Measurements from ENCODE around the gene FUNDC2.
"Not testable (repeated sequence)": the region's sequence is repeated elsewhere in the genome, so short reads cannot be mapped to it uniquely, and the experiment has no call there.

FUNDC2 gene, protein sequence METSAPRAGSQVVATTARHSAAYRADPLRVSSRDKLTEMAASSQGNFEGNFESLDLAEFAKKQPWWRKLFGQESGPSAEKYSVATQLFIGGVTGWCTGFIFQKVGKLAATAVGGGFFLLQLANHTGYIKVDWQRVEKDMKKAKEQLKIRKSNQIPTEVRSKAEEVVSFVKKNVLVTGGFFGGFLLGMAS

DNA sequence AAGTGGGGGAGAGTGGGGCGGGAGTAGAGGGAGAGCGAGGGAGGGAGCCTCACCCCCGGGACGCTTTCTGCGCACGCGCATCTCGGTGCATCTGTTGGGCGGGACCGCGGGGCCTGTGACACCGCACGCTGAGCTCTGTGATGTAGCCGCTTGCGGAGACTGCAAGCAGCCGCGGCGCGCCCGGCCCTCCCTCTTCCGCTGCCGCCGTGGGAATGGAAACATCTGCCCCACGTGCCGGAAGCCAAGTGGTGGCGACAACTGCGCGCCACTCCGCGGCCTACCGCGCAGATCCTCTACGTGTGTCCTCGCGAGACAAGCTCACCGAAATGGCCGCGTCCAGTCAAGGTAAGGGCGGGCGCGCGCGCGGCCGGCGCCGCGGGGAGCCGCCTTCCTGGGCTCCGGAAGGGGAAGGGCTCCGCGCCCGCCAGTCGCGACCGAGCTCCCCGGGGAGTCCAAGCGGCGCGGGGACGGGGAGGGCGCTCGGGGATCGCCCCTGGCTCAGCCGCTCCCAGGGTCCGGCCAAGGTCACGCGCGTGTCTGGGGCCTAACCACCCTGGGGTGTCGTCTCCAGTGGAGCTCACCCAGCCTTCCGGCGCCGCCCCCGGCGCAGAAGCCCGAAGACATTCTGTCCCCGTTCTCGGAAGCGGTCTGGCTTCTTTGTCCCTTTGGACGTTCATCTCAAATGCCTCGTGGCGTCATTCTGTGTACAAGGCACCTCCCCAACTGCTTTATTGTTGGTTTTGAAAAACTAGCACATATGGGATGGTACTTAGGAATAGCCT, at the start of gene FUNDC2:
FUNDC2 (plus strand) TSS at position 118 of the 782 bp plus-strand sequence; CDS start at position 213, 95 bp downstream.
- peak; percentile 92 for DNase-seq

DNA sequence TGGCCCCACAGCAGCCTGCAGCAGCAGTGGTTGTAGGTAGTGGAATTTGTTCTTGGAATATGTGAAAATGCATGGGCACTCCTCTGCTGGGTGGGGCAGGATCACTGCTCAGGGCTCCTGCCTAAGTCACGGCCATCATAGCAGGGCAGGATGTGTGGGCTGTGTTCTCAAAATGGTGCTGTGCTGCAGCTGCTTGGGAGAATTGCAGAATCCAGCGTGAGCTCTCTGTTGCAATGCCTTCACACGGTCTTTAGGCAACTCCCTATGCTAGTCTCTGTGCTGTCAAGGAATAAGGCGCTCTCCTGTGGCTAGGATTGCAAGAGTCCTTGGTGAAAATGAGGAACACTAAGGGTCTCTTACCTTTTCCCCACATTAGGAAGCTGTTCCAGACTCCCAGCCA, 47.0 kb upstream of the FUNDC2 start:
- DNase-seq, result no peak

DNA sequence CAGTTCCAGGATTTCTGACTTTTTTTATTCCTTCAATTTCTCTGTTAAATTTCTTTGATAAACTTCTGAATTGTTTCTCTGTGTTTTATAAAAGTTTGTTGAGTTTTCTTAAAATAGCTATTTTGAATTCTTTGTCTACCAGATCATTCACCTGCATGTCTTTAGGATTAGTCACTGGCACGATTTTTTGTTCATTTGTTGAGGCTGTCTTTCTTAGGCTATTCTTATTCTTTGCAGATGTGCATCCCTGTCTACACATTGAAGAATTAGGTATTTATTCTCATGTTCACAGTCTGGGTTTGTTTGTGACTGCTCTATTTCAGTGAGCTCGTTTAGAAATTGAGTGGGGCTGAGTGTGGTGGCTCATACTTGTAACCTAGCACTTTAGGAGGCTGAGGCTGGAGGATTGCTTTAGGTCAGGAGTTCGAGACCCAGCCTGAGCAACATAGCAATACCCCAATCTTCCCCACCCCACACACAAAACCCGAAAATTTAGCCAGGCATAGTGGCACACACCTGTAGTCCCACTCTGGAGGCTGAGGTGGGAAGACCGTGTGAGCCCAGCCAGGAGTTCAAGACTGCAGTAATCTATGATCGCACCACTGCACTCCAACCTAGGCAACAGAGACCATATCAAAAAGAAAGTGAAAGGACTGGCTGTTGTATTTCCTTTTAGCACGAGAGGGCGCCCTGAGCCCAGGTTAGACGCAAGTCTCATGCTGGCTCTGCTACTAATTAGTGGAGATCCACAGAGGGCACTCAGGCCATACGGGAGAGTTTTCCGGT, 46.1 kb upstream of the FUNDC2 start:
- peak; percentile 58 for DNase-seq

DNA sequence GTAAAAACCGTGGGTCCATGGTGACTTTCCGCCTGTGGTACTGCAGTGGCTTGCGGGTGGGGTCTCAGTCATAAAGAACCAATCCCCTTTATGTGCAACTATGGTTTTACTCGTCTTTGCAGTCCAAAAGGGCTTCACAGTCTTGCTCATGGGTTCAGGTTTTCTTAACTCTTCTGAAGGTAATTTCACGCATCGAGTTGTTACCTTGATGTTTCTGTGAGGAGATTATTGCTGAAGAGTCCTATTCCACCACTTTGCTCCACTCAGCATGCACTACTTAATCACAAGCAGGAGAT, 45.6 kb upstream of the FUNDC2 start:
- DNase-seq, result no peak

DNA sequence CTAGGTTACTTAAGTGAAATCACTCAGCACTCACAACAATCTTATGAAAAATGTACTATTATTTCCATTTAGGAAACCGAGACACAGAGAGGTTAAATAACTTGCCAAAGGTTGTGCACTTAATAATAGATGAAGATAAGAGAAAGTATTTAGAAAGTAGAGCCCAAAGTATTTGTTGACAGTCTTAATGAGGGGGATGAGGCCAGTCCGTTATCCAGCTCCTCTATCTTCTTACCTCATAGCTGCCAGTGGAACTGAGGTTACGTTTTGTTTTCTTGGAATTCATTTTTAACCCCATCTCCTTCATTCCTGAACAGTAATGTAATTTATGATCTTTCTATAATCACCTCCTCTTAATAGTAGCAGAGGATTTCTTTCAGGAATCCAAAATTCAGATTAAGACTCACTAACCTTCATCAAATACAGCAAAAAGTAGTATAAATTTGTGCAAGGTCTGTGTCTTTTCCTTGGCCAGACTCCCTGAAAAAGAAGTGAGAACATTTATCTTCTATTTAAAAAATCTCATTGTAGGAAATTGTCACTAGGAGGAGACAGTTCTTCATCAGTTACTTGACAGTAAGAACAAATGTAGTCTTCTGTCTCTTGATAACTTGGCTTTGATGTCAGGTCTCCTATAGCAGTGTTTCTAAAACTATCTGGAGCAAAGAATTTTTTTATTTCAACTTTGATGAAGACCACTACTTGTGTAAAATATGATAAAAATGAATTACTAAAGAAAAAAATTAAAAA, 39.6 kb upstream of the FUNDC2 start:
- no peak for DNase-seq

DNA sequence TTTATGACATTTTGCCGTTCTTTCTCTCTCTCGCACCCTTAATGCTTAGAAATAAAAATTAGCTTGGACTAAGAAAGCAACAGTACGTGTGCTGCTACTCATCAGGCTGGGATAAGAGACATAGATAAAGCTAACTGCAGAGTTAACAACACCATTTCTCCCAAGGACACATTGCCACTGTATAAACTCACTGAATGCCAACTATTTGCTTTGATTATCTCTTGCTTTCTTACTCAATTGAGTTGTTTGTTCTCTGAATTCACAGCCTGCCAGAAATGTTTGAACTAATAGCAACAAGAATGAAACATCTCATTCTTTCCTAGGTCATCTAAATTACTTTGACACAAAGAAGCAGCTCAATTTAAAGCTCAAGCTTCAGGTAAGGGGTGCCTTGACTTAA, 38.7 kb upstream of the FUNDC2 start:
- no peak for DNase-seq

DNA sequence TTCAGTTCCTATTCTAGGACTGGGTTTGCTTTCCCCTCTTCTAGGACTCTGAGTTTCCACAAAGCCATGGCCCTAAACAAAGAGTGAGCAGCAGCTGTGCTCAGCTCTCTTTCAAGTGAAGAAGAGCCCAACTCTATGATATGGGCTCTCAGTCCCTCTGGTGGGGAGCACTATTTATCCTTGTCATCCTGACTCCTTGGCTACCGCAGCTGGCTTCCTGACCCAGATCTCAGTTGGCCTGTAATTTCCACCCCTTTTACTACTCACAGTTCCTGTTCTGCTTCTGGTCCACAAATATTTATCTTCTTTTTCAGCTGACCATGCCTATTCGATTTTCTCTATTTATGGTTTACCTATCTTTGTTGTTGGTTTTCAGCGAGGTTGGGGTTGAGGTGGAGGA, 37.9 kb upstream of the FUNDC2 start:
- DNase-seq, result no peak

DNA sequence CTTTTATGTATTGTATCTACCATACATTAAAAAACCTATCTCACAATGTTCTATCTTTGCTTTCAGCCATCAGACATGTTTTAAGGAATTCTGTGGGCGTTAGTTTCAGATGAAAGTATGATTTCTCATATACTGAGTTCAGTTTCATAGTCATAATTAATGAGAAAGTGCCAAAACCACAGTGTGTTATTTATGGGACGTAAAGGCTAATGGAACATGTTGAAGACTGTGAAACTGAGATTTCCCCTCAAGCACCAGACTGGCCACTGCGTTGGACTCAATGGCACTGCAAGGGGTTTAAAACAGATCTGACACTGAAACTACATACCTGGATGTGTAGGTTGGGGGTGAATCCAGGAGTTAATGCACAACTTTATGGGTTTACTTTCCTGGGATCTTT, 36.1 kb upstream of the FUNDC2 start:
- no peak for DNase-seq

DNA sequence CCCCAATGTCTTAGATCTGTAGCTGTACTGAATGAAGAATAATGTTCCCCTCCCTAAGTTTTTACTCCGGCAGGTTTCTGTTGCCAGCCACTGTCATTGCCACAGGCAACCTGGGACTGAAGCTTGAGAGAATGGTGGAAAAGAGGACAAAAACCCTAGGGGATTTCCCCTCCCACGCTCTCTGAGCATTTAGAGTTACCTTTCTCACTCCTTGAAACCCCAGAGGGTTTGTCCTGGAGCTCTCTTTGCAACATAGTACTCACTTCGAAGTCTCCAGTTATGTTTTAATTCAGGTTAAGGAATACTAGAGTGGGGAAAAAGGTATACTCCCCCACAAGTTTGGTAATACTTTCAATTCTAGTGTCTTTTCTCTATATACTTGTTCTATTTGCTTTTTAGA, 35.6 kb upstream of the FUNDC2 start:
- no peak for DNase-seq

DNA sequence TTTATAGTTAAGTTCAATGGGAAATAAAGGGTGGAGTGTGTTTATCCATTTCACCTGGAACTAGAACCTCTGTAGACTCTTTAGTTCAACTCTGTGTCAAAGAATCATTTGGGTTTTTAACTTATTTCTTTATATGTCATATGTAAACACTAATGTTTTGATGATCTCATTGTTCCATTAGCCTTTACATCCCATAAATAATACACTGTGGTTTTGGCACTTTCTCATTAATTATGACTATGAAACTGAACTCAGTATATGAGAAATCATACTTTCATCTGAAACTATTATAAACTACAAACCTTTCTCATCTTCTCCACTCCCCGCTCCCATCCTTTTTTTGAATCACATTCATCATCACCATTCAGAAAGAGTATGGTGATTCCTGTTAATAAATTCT, 35.2 kb upstream of the FUNDC2 start:
- DNase-seq, result no peak

DNA sequence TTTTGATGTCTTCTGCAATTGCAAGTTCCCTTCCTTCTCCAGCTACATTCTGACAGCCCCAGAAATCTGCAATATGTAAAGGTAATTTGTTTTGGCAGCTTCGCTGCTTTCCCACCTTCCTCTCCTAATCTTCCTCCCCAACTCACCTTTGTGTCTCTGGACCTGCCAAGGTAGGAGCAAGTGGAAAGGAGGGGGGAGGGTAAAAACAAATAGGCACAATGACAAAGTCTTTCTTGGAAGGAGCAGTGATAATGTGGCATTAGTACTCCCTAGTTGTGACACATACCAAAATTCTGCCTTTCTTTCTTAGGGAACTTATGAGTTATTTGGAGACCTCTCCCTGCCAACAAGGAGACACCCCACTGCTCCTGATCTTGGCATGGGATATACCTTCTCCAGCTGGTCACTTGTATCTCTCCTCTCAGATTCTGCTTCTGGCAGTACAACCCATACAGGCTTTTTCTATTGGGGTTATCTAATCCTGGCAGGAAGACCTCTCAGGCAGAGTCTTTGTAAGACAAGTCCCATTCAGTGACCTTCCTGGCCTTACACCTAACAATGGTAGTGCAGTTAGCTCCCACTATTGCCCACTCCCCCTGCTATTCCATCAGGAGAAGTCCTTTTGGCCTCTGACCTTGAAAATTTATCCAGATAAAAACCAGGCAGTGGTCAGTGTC, 28.3 kb upstream of the FUNDC2 start:
- DNase-seq, result no peak

DNA sequence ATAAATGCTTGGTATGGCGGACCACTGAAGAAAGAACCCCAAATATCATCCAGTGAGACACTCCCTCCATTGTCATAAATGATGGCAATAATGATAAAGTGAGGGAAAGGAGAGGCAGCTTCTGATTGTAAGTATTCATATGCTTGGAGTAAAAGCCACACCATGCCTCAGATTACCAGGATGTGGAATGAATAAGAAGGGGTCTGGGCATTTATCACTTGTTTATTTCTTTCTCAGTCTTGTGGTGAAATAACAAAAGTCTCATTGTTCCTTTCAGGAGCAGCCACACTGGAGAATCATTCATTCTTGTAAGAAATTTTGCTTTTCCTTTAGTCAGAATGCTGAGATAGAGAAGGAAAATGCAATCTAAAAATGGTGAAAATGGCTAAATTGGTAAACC, 25.8 kb upstream of the FUNDC2 start:
- DNase-seq, result no peak

DNA sequence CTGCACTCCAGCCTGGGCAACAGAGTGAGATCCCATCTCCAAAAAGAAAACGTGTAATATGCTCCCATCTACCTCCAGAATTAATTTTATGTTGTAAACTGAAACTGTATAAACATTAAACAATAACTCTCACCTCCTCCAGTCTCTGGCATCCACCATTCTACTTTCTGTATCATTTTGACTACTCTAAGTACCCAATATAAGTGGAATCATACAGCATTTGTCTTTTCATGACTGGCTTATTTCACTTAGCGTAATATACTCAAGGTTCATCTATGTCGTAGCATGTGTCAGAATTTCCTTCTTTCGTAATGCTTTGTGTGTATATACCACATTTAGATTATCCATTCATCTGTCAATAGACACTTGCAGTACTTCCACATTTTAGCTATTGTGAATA, 24.8 kb upstream of the FUNDC2 start:
- DNase-seq, result no peak

DNA sequence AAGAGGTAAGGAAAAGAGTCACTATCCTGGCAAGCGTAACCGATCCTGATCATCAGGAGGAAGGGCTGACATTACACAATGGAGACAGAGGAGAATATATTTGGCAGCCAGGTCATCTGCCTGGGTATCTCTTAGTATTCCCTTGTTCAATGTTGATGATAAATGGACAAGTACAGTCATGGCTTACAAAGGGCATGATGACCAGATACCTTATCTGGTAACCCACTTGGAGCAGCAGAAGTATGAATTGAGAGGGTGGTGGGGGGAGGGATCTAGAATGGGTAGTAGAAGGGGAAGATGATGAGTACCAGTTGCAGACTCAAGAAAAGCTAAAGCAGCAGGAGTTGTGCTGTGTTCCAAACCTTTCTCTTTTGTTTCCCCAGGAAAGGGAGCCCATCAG, 21.5 kb upstream of the FUNDC2 start:
- DNase-seq, result no peak

DNA sequence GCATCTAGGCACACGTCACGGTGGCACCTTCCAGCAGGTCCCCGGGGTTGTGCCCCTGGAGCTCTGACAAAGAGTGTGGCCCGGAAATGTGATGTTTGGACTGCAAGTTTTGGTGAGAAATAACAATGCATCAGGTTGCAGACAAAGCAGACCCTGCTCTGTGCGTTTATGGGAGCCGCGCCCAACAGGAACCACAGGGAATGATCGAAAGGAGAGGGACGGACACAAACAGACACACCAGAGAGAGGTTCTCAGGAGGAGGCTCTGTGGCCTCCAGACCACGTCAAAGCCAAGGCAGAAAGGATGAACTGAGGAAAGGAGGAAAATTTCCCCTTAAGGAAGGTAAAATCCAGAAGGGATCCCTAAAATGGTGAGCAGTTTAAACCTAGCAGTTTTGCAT, 20.3 kb upstream of the FUNDC2 start:
- not testable (repeated sequence) for DNase-seq

DNA sequence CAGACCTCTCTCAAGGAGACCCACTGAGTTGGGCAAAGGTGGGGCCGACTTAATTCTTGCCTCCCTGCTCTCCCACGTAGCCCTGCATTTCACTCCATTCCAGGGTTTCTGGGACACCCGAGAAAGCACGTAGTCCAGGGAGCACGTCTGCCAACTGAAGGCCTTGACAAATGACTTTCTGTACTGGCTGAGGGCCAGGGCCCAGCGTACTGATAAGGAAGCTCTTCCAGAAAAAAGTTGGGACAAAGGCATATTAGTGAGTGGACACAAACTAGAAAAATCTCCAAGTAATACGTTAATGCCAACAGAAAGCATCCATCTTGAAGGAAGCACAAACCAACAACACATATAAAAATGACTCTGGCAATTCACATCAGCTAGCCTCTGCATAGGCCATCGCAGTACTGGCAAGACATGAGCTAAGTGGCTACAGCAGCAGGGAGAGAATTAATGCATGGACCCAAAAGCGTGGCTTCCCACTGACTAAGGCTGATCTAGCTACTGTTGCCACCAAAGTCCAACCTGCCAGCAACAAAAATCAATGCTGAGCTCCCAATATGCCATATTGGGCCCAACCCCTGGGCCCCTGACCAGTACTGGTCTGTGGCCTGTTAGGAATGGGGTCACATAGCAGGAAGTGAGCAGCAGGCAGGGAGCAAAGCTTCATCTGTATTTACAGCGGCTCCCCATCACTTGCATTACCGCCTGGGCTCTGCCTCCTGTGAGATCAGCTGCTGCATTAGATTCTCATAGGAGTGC, 19.6 kb upstream of the FUNDC2 start:
- not testable (repeated sequence) for DNase-seq

DNA sequence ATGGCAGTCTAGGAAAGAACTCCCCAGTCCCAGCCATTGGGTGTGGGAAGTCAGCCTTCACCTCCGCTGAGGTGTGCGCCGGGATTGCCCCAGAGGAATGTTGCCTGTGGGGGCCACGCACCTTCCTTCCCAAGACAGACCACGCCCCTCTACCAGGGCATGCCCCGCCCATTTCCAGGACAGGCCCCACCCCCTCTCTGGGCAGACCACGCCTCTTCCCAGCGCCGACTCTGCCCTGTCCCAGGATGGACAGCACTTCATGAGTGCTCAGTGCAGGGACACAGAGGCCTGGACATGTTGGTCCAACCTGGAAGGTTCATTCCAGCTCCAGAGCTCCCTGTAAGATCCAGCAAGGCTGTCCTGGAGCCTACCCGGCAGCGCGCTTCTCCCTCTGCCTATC, 18.1 kb upstream of the FUNDC2 start:
- not testable (repeated sequence) for DNase-seq

DNA sequence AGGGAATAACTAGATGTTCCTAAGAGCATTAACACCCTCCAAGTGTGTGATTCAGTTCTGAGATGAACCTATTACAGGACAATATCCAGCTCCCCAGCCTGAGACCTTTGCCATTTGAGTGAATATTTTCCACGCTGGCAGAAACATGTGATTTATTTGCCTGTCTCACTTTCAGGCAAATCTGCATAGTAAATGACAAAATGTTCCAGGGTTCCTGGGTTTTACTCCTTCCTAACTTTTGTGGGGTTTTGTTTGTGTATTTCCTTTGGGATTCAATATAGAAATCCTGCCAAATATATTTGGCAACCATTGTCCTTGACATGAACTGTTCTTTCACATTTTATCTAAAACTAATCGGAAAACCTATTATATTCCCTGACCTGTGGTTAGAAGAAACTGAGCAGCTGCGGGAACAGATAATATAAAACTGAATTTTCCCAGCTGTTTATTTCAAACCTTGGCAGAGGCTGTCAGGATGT, 16.6 kb upstream of the FUNDC2 start:
- DNase-seq, result no peak

DNA sequence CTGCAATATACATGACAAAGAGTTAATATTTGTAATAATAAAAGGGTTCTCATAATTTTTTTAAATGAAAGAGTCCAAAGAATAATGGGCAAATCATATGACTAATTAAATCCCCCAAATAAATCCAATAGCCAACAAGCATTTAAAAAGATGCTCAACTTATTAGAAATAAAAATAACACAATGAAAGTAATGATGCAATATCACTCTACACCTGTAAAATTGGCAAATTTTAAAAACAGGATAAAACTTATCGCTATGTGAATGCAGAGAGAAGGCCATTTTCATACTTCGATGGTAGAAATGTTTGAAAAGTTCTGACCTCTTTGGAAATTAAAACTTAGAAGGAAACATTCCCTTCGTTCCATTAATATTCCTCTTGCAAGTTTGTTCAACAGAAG, 6.1 kb upstream of the FUNDC2 start:
- DNase-seq, result no peak

DNA sequence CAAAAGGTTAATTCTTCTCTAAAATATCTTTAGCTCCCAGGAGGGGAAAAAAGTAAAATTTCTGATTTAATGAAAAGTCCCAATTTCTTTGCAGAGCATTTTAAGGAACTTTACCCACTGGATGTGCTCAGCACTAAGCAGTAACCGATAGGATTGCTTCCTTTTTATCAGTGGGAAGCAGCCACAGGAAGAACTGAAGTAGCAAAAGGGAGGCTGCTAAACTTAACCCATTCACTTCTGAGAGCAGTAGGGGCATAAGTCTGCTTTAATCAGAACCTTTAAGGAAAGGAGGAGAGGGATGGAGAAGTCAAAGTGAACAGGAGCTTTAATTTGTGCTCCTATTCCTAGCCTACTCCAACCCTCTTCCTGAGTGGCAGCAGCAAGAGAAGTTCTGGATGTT, 4.1 kb upstream of the FUNDC2 start, which contains the start of gene F8:
F8 (minus strand) TSS at position 139 of the 400 bp plus-strand sequence. CDS start 171 bp downstream, outside the sequence.
- DNase-seq, result no peak

DNA sequence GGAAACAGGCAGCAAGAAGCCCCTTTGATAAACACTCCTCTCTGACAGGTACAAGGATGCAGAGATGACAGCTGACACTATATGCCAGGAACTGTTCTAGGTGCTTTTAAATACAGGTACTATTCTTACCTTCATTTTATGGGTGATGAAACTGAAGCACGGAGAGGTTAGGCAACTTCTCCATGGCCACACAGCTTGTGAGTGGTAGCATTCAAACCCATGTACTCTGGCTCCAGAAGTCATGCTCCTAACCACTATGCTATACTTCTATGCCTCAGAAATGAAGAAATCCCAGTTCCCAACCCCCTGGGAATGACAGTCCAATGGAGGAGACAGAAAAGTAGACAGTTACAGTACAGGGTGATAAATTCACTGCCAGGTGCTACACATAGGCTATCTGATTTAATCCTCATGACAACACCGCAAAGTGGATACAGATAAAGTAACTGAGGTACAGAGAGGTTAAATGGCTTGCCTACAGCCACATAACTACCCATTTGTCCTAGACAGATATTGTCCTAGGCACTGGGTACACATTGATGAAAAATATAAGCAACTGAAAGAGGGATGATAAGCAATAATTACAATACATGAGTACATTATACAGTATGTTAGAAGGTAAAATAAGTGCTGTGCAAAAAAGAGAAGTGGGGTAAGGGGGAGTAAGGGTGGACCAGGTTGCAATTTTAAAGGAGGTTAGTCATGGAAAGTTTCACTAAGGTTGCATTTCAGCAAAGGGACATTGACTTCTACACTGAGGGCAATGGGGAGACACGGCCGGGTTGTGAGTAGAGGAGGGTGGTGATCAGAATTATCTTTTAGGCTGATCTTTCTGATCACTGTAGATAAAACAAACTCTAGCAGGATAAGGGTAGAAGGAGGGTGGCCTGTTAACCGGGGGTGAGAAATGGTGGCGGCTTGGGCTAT, 2.5 kb upstream of the FUNDC2 start:
- DNase-seq, result no peak

All from activated CD4-positive, alpha-beta T cell treated with anti-CD3 and anti-CD28 coated beads for 1 hour (primary cell).